ENCODE data around the gene PCOLCE2.

Gene PCOLCE2, protein sequence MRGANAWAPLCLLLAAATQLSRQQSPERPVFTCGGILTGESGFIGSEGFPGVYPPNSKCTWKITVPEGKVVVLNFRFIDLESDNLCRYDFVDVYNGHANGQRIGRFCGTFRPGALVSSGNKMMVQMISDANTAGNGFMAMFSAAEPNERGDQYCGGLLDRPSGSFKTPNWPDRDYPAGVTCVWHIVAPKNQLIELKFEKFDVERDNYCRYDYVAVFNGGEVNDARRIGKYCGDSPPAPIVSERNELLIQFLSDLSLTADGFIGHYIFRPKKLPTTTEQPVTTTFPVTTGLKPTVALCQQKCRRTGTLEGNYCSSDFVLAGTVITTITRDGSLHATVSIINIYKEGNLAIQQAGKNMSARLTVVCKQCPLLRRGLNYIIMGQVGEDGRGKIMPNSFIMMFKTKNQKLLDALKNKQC

DNA sequence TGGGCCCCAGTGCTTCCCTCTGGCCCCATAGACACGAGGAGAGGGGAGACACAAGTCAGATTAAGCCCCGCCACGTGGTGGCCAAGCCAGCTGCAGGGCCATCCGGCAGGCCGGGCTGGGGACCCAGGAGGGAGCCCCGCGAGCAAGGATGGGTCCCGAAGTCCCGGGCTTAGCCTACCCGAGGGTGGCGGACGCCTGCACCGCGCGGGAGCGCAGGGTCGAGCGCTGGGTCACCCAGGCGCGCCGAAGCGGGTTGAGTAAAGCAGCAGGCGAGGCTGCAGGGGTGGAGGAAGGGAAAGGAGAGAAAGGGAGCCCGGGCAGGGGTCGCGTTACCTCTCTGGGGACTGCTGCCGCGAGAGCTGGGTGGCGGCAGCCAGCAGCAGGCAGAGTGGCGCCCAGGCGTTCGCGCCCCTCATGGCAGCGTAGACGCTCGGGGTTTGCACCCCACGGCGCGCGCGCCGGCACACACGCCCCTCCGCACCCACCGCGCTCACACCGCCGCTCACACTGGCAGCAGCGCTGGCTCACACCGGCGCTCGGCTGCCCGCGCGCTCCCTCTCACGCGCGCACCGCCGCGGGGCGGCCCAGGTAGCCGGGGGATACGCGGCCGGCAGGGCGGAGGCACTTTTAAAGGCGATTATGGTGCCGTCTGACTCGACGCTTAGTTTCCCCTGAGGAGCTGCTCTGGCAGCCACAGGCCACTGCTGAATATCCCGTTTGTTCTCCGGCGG lies at the start of gene PCOLCE2:
TSS of gene PCOLCE2 (minus strand) at position 603 of the 731 bp plus-strand sequence. CDS start at position 416, 187 bp downstream.
- H3K4me3 Mint-ChIP-seq, result peak within 1 kb of the TSS; percentile 64
- no peaks in the 10 kb centered on the region for H3K9me3 Mint-ChIP-seq
- no peaks in the 10 kb centered on the region for H3K4me1 Mint-ChIP-seq
- H3K27ac Mint-ChIP-seq (ENCODE audit: low read depth), result peak within 1 kb of the TSS; percentile 68
- no peak for ATAC-seq (replicated peaks; ENCODE audit: extremely low read depth, poor library complexity, severe bottlenecking)
- no peak for DNase-seq (ENCODE audit: low spot score in 2 of 2)
- peaks cover 83% of the 10 kb centered on the region for H3K27me3 Mint-ChIP-seq
- no peaks in the 10 kb centered on the region for H3K36me3 Mint-ChIP-seq (ENCODE audit: insufficient read depth)

DNA sequence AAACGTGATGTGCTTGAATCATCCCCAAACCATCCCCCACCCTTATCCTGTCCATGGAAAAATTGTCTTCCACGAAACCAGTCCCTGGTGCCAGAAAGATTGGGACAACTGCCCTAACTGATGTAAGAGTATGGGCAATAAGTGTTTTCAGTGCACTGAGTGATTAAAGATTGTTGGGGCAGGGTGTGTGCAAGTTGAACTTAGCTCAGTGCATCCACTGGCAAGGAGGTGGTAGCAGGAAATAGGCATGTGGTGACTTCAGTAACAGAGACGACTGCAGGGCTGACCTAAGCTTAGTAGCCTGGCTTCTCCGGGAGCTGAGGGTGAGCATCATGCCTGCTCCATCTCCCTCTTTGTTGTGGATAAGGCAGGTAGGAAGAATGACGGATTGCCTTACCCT lies 47.1 kb upstream of the PCOLCE2 start:
- peaks cover 8% of the 10 kb centered on the region for H3K27me3 Mint-ChIP-seq
- no peak for ATAC-seq (replicated peaks; ENCODE audit: extremely low read depth, poor library complexity, severe bottlenecking)
- H3K4me3 Mint-ChIP-seq, result no peak overlapping the region

DNA sequence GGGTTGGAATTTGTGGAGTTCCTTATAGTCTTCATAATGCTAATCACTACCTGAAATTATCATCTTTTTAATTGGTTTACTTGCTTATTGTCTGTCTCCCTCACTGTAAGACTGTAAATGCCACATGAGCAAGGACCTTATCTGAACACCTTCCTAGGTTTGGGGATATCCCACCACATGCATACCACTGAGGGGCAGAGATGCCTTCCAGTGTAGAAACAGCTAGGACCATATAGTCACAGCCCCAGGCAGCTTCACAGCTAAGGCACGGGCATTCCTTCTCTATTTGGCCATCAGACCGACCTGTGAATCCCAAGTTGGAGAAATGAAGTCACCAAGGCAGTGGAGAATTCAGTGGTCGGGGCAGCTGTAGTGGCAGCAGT lies 46.0 kb upstream of the PCOLCE2 start:
- H3K9me3 Mint-ChIP-seq, result no peaks in the 10 kb centered on the region
- DNase-seq (ENCODE audit: low spot score in 2 of 2), result no peak
- no peak overlapping the region for H3K4me3 Mint-ChIP-seq
- no peak overlapping the region for H3K27ac Mint-ChIP-seq (ENCODE audit: low read depth)
- H3K4me1 Mint-ChIP-seq, result no peaks in the 10 kb centered on the region
- peaks cover 8% of the 10 kb centered on the region for H3K27me3 Mint-ChIP-seq
- no peak for ATAC-seq (replicated peaks; ENCODE audit: extremely low read depth, poor library complexity, severe bottlenecking)
- no peaks in the 10 kb centered on the region for H3K36me3 Mint-ChIP-seq (ENCODE audit: insufficient read depth)

More for the DNA sequence above, 47.1 kb upstream of the PCOLCE2 start:
- H3K36me3 Mint-ChIP-seq (ENCODE audit: insufficient read depth), result no peaks in the 10 kb centered on the region
- no peaks in the 10 kb centered on the region for H3K9me3 Mint-ChIP-seq
- H3K4me1 Mint-ChIP-seq, result no peaks in the 10 kb centered on the region
- H3K27ac Mint-ChIP-seq (ENCODE audit: low read depth), result no peak overlapping the region
- no peak for DNase-seq (ENCODE audit: low spot score in 2 of 2)

DNA sequence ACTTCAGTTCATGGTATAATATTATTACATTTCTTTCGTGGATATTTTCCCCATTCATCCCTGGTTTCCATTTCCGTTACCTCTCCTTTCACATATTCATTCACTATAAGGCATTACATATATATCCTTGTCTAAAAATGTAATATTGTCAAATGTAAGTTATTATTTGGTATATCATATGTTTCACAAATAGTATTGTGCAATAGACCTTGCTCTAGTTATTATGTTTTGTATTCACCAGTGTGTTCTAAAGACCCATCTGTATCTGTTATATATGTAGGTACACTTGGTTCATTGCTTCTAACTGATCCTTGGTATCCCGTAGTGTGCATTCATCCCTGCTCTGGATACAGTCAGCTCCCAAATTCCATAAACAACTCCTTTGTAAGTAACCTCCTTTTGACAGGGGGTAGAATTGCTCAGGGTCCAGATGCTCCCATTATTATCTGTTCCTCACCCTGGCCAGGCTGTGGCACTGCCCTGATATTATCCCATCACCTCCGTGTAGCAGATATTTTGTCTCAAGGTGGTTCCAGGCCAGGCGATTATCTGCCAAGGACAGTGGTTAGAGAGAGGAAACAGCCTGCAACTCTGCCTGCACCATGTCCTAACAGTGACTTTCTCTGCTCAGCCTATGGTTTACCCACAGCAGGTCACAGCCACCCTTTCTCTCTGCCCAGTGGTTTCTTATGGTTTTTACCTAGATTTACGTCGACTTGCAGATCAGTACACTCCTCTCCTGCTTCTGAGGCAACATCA lies 45.4 kb upstream of the PCOLCE2 start:
- DNase-seq (ENCODE audit: low spot score in 2 of 2) (no peak), ATAC-seq (replicated peaks; ENCODE audit: extremely low read depth, poor library complexity, severe bottlenecking) (no peak)
- Mint-ChIP-seq H3K4me3 (no peak overlapping the region), H3K4me1 (no peaks in the 10 kb centered on the region), H3K27me3 (peaks cover 8% of the 10 kb centered on the region), H3K27ac (ENCODE audit: low read depth) (no peak overlapping the region), H3K36me3 (ENCODE audit: insufficient read depth) (no peaks in the 10 kb centered on the region), H3K9me3 (no peaks in the 10 kb centered on the region)

DNA sequence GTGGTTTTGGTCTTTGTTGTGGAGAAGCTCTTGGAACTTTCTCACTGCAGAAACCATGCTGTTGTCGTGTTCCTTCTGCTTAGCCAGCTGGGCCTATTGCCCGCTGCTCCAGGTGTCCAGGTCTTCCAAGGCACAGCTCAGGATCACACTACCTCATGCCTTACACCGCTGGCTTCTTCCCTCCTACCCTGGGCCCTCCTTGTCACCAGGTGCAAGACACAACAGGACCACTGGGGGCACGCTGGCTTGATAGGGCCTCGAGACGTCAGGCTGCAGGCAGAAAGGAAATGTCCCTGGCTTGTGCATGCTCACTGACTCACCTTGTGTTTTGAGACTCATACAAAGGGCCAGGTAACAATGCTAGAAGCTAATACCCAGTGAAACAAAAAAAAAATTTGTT lies 42.3 kb upstream of the PCOLCE2 start:
- ATAC-seq (replicated peaks; ENCODE audit: extremely low read depth, poor library complexity, severe bottlenecking) (no peak), DNase-seq (ENCODE audit: low spot score in 2 of 2) (no peak)
- Mint-ChIP-seq H3K4me3 (no peak overlapping the region), H3K27me3 (peaks cover 28% of the 10 kb centered on the region), H3K27ac (ENCODE audit: low read depth) (no peak overlapping the region), H3K4me1 (no peaks in the 10 kb centered on the region), H3K9me3 (no peaks in the 10 kb centered on the region), H3K36me3 (ENCODE audit: insufficient read depth) (no peaks in the 10 kb centered on the region)

DNA sequence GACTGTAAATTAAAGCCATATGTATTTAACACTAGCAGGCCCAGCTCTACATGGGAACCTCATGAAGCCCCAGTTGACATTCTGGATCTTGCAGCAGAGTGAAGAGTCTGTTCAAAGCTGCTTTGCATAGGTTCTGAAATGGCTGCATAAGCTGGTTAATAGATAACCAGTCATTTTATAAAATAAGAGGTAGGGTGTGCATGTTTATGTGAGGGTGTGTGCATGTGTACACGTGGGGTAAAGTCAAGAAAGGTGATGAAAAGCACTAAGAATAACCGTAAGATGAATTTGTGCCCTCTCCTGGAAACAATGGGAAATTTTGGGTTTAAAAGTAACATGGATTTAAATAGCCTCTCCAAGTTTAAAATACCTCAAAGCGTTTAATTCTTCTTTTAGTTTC lies 41.6 kb upstream of the PCOLCE2 start:
- no peak for ATAC-seq (replicated peaks; ENCODE audit: extremely low read depth, poor library complexity, severe bottlenecking)
- no peak overlapping the region for H3K27ac Mint-ChIP-seq (ENCODE audit: low read depth)
- H3K27me3 Mint-ChIP-seq, result peaks cover 35% of the 10 kb centered on the region
- H3K9me3 Mint-ChIP-seq, result no peaks in the 10 kb centered on the region
- no peak for DNase-seq (ENCODE audit: low spot score in 2 of 2)
- H3K4me3 Mint-ChIP-seq, result no peak overlapping the region
- H3K36me3 Mint-ChIP-seq (ENCODE audit: insufficient read depth), result no peaks in the 10 kb centered on the region
- H3K4me1 Mint-ChIP-seq, result no peaks in the 10 kb centered on the region

DNA sequence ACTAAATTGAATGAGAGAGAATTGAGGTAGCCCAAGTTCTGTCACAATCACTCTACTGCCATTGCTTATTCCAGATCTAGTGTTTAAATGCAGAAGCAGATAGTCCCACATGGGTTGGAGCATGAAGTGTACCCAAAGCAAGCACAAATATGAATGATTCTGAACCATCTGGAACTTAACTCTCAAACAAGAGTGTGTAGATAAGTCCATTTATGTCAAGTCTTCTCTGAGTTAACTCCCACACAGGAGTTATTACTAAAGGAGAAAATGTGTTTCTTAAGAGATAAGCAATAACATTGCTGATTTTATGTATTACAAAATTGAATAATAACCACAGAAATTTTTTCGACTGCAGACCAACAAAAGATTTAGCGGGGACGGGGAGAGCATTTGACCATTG lies 41.0 kb upstream of the PCOLCE2 start:
- H3K4me1 Mint-ChIP-seq, result no peaks in the 10 kb centered on the region
- H3K27ac Mint-ChIP-seq (ENCODE audit: low read depth), result no peak overlapping the region
- H3K27me3 Mint-ChIP-seq, result peaks cover 37% of the 10 kb centered on the region
- H3K9me3 Mint-ChIP-seq, result no peaks in the 10 kb centered on the region
- ATAC-seq (replicated peaks; ENCODE audit: extremely low read depth, poor library complexity, severe bottlenecking) (no peak), DNase-seq (ENCODE audit: low spot score in 2 of 2) (no peak)
- no peak overlapping the region for H3K4me3 Mint-ChIP-seq
- no peaks in the 10 kb centered on the region for H3K36me3 Mint-ChIP-seq (ENCODE audit: insufficient read depth)

DNA sequence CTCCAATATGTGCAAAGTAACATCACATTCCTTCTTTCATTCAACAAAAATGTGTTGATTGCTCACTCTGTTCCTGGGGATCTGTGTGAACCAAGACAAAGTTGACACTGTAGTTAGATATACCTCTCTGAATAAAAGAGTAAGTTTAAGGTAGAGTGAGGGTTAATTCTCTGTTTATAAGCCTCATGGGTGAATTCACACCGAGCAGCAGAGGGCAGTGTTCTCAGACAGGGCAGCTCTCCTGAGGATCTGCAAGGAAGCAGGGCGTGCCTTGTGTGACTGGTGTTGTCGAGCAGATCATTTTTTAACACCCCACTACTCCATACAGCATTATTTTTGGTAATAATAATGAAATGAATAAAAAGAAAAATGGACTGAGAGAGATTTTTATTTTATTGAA lies 40.2 kb upstream of the PCOLCE2 start:
- Mint-ChIP-seq H3K4me1 (no peaks in the 10 kb centered on the region), H3K36me3 (ENCODE audit: insufficient read depth) (no peaks in the 10 kb centered on the region), H3K27ac (ENCODE audit: low read depth) (no peak overlapping the region), H3K27me3 (peaks cover 41% of the 10 kb centered on the region), H3K9me3 (no peaks in the 10 kb centered on the region), H3K4me3 (no peak overlapping the region)
- no peak for ATAC-seq (replicated peaks; ENCODE audit: extremely low read depth, poor library complexity, severe bottlenecking)
- DNase-seq (ENCODE audit: low spot score in 2 of 2), result no peak

DNA sequence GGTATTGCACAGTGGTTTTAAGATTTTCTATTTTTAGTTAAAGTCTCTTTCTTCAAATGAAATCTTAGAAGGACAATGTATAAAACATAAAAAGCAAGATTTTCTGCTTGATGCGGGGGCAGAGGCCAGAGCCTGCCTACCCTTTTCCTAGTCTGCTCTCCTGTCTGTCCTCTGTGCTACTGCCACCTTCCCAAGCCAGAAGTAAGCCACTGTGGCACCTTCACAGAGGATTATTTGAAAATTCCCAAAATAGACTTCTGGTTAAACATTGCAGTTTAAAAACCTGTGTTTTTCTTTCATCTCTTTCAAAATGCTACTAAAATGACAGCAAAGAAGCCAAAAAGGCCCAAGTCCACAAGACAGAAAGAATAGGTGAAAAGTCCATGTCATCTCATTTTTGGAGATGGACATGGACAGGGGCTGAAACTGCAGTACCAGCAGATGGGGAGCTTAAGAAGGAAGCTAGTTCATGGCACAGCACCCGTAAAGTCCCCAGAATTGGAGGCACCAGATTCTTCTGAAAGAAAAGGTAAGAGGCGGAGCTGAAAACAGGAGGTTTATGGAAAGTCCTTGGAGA lies 37.6 kb upstream of the PCOLCE2 start:
- Mint-ChIP-seq H3K4me1 (no peaks in the 10 kb centered on the region), H3K27ac (ENCODE audit: low read depth) (no peak overlapping the region), H3K27me3 (peaks cover 53% of the 10 kb centered on the region), H3K36me3 (ENCODE audit: insufficient read depth) (no peaks in the 10 kb centered on the region), H3K9me3 (no peaks in the 10 kb centered on the region), H3K4me3 (no peak overlapping the region)
- DNase-seq (ENCODE audit: low spot score in 2 of 2) (no peak), ATAC-seq (replicated peaks; ENCODE audit: extremely low read depth, poor library complexity, severe bottlenecking) (no peak)

DNA sequence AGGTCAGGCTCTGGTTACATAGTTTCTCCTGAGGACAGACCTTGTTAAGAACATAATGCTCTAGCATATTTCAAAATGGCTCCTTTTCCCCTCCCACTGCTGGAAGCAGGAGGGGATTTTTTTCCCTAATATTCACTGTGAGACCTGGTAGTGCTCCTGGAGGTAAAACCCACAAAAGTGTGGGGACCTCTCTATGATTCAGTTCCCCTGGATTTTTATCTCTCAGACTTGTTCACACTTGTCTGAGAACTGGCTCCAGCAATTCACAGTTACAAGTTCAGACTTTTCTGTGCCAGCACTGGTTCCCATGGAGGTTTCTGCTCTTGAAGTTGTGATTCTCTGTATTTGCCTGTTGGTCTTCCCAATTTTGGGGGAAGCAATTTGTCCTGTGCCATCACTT lies 36.3 kb upstream of the PCOLCE2 start:
- H3K36me3 Mint-ChIP-seq (ENCODE audit: insufficient read depth), result no peaks in the 10 kb centered on the region
- no peak for DNase-seq (ENCODE audit: low spot score in 2 of 2)
- ATAC-seq (replicated peaks; ENCODE audit: extremely low read depth, poor library complexity, severe bottlenecking), result no peak

DNA sequence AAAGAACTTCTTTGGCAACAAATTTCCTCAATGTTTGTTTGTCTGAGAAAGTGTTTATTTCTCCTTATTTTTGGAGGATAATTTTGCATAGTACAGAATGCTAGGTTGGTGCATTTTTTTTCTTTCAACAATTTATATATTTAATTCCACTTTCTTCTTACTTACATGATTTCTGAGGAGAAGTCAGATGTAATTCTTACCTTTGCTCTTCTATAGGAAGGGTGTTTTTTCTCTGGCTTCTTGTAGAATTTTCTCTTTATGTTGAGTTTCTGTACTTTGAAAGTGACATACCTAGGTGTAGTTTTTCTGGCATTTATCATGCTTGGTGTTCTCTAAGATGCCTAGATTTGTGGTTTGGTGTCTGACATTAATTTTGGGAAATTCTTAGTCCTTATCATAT lies 34.8 kb upstream of the PCOLCE2 start:
- Mint-ChIP-seq H3K27me3 (peaks cover 54% of the 10 kb centered on the region), H3K4me3 (no peak overlapping the region), H3K36me3 (ENCODE audit: insufficient read depth) (no peaks in the 10 kb centered on the region), H3K27ac (ENCODE audit: low read depth) (no peak overlapping the region), H3K4me1 (no peaks in the 10 kb centered on the region), H3K9me3 (no peaks in the 10 kb centered on the region)
- no peak for ATAC-seq (replicated peaks; ENCODE audit: extremely low read depth, poor library complexity, severe bottlenecking)
- no peak for DNase-seq (ENCODE audit: low spot score in 2 of 2)

More for the DNA sequence above, 36.3 kb upstream of the PCOLCE2 start:
- no peak overlapping the region for H3K27ac Mint-ChIP-seq (ENCODE audit: low read depth)
- H3K27me3 Mint-ChIP-seq, result peaks cover 54% of the 10 kb centered on the region
- no peak overlapping the region for H3K4me3 Mint-ChIP-seq
- H3K4me1 Mint-ChIP-seq, result no peaks in the 10 kb centered on the region
- no peaks in the 10 kb centered on the region for H3K9me3 Mint-ChIP-seq

DNA sequence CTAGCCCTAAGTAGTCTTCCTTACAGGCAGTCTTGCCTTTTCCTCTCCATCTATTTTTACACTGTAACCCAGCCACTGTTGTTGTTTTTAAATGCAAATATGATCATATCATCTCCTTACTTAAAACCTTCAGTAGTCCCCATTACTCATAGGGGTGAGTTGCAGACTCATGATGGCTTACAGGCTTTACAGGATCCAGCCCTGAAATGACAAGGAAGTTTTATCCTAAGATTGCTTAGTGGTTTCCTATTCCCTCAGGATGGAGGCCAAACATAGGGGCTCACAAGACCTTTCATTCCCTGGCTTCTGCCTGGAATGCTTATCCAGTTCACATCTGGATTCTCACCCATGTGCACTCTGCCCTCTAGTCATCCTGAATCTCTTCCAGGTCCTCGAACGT lies 27.7 kb upstream of the PCOLCE2 start:
- Mint-ChIP-seq H3K4me3 (no peak overlapping the region), H3K4me1 (peaks cover 4% of the 10 kb centered on the region), H3K27ac (ENCODE audit: low read depth) (no peak overlapping the region), H3K9me3 (no peaks in the 10 kb centered on the region), H3K27me3 (peaks cover 15% of the 10 kb centered on the region), H3K36me3 (ENCODE audit: insufficient read depth) (no peaks in the 10 kb centered on the region)
- no peak for ATAC-seq (replicated peaks; ENCODE audit: extremely low read depth, poor library complexity, severe bottlenecking)
- no peak for DNase-seq (ENCODE audit: low spot score in 2 of 2)

Data from central memory CD8-positive, alpha-beta T cell (primary cell).